Peyer's patch (tissue), 4 donors: Measurements from ENCODE around the gene LRRC3B.

Source experiments
- POLR2A ChIP-seq, 2 donors: fragments of 450-650 bp; IDR thresholded peaks; one replicate each; pipeline ENCODE4 v1.5.1; 2017; ENCODE audit warnings: antibody characterized with exemption in 2 of 2, mild to moderate bottlenecking in 2 of 2, moderate library complexity in 2 of 2
- TF ChIP-seq, protein P1 (sequence below), 6 experiments: fragments of 450-650 bp in 4 of 6; fragments of 200-600 bp in 2 of 6; sonication (generic) in 1 of 6; IDR thresholded peaks; one replicate each; pipeline ENCODE4 v1.5.1; 2017 to 2019; ENCODE audit warnings: antibody characterized with exemption in 6 of 6, mild to moderate bottlenecking in 3 of 6, moderate library complexity in 1 of 6

GRCh38 chr3:26719134-26719533 lies 96.6 kb downstream of the LRRC3B start:
- TF ChIP-seq POLR2A (IDR thresholded peaks at IDR 0.05): no peak
- TF ChIP-seq, protein P1, sequence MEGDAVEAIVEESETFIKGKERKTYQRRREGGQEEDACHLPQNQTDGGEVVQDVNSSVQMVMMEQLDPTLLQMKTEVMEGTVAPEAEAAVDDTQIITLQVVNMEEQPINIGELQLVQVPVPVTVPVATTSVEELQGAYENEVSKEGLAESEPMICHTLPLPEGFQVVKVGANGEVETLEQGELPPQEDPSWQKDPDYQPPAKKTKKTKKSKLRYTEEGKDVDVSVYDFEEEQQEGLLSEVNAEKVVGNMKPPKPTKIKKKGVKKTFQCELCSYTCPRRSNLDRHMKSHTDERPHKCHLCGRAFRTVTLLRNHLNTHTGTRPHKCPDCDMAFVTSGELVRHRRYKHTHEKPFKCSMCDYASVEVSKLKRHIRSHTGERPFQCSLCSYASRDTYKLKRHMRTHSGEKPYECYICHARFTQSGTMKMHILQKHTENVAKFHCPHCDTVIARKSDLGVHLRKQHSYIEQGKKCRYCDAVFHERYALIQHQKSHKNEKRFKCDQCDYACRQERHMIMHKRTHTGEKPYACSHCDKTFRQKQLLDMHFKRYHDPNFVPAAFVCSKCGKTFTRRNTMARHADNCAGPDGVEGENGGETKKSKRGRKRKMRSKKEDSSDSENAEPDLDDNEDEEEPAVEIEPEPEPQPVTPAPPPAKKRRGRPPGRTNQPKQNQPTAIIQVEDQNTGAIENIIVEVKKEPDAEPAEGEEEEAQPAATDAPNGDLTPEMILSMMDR (IDR thresholded peaks at IDR 0.05): no peak
